D721Med (cell line): Measurements from ENCODE around the gene GRK5.

Source experiments
- DNase-seq: peaks from one replicate; pipeline ENCODE4 v3.0.0; 2011; ENCODE audit warnings: low spot score; ENCODE audit not compliant: insufficient read length
- FAIRE-seq: peaks from 2 replicates; lab custom pipeline; 2011; peaks lifted over from hg19 to GRCh38; lab: Jason Lieb, UNC
- CTCF ChIP-seq: IDR thresholded peaks from 2 replicates; pipeline ENCODE4 v1.5.1; 2012; ENCODE audit warnings: mild to moderate bottlenecking, control low read depth; ENCODE audit not compliant: insufficient read depth; ENCODE audit errors: missing control alignments

The GRK5 gene

GRCh38 chr10:119316002-119316358 is 108.6 kb downstream of the GRK5 start:
- no peak for DNase-seq
- no peak for TF ChIP-seq CTCF
- FAIRE-seq: no peak

GRCh38 chr10:119316729-119317097 is 109.3 kb downstream of the GRK5 start:
- no peak for TF ChIP-seq CTCF
- no peak for FAIRE-seq
- DNase-seq: no peak

- no peak for FAIRE-seq
- DNase-seq: no peak
These were observed 111.2 kb downstream of the GRK5 start for GRCh38 chr10:119318411-119319160.

GRCh38 chr10:119319161-119319919 is 112.0 kb downstream of the GRK5 start:
- FAIRE-seq (no peak), DNase-seq (no peak)
- no peak for TF ChIP-seq CTCF

More at GRCh38 chr10:119318411-119319160, 111.2 kb downstream of the GRK5 start:
- no peak for TF ChIP-seq CTCF

GRCh38 chr10:119319920-119320258 is 112.5 kb downstream of the GRK5 start:
- no peak for TF ChIP-seq CTCF
- no peak for DNase-seq
- no peak for FAIRE-seq

GRCh38 chr10:119320981-119321380 is 113.6 kb downstream of the GRK5 start:
- no peak for TF ChIP-seq CTCF
- FAIRE-seq (no peak), DNase-seq (no peak)
